GM04504 (cell line): ENCODE data around the gene CFAP70.

ENCODE experiments used
- DNase-seq: peaks from one replicate; pipeline ENCODE4 v3.0.0-alpha.2; 2012; ENCODE audit warnings: low read depth

The CFAP70 gene

DNA sequence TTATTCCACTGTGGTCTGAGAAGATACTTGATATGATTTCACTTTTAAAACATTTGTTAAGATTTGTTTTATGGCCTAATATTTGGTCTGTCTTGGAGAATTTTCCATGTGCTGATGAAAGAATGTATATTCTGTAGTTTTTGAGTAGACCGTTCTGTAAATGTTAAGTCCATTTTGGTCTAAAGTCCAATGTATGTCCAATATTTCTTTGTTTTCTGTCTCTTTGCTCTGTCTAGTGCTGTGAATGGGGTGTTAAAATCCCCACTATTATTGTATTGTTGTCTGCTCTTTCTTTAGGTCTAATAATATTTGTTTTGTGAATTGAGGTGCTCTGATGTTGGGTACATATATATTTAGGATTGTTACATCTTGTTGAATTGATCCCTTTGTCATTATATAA is 142.9 kb downstream of the CFAP70 start:
- DNase-seq = no peak

DNA sequence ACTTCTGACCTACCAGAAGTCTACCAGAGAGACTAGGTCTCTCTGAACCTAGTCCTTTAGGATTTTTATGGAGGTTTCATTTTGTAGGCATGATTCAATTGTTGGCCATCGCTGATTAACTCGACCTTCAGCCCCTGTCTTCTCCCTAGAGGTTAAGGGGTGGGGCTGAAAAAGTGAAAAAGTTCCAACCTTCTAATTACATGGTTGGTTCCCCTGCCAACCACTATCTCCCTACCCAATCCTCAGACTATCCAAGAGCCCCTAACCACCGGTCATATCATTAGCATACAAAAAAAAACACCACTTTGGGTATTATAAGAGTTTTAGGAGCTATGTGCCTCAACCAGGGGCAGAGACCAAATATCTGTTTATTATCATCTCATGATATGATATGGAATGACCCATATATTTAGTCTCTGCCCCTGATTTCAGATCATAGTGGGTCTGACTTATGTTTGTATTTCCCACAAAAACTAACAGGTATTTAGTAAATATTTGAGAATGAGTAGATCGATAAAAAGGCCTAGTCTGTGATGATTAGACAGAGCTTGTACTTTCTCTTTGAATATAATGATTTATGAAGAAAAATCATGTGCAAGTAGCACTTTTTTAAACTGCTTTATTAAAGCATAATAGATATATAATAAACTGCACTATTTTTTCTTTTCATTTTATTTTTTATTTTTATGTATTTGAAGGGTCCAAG is 147.4 kb downstream of the CFAP70 start:
- DNase-seq = no peak

DNA sequence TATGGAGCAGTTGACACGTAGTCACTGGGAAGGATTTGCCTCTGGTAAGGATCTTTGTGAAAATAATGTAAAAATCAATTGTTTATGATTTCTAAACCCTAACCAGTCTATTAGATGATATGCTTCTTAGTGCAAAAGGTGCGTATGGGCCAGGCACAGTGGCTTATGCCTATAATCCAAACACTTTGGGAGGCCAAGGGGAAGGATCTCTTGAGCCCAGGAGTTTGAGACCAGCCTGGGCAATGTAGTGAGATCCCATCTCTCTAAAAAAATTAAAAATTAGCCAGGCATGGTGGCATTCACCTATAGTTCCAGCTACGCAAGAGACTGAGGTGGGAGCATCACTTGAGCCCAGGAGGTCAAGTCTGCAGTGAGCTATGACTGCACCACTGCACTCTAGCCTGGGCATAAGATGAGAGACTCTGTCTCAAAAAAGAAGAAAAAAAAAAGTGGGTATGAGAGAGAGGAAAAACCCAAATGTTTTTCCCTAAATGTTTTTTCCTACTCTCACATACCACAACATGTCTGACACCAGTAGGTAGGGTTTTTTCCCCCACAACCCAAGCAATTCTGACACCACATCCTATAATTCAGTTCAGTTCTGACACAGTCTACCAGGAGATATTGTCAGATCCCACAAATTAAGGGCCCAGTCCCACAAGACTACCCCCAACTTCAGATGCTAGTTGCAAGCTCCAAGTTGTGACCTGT is 148.1 kb downstream of the CFAP70 start:
- no peak for DNase-seq

DNA sequence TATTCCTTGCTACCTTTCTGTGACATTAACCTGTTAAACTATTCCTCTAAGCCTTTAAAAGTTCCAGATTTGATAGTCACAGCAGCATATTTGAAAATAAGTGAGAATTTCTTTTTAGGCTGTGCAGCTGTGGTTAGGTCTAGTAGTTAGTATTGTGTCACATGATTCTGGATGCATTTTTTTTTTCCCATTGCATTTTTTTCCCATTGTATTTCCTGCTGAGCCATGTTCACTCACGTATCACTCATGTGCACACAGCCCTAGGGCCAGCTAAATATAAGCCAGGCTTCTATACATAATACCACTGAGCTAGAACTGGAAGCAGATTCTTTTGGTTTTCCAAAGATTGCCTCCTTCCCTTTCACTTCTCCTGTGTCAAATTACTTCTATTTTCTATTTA is 149.0 kb downstream of the CFAP70 start:
- DNase-seq = peak; percentile 15

DNA sequence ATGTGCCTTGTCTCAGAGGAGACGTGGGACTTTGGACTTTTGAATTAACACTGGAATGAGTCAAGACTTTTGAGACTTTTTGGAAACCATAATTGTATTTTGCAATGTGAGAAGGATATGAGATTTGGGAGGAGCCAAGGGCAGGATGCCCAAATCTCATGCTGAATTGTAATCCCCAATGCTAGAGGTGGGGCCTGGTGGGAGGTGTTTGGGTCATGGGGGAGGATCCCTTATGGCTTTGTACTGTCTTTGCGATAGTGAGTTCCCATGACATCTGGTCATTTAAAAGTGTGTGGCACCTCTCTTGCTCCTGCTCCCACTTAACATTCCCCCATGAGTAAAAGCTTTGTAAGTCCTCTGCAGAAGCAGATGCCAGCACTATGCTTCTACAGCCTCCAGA is 150.8 kb downstream of the CFAP70 start:
- no peak for DNase-seq

DNA sequence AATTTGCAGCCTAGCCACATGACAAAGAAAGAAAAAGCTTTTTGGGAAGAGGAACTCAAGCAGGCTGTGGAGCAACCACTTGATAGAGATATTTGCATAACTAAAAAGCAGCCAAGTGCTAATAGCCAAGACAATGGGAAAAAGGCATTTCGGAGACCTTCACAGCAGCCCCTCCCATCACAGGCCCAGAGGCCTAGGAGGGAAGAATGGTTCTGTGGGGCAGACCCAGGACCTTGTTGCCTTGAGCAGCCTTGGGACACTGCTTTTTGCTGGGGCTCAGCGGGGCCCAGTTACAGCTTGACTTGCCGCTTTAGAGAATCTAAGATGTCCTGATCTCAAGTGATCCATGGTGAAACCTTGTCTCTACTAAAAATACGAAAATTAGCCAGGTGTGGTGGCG is 152.3 kb downstream of the CFAP70 start:
- DNase-seq = no peak

DNA sequence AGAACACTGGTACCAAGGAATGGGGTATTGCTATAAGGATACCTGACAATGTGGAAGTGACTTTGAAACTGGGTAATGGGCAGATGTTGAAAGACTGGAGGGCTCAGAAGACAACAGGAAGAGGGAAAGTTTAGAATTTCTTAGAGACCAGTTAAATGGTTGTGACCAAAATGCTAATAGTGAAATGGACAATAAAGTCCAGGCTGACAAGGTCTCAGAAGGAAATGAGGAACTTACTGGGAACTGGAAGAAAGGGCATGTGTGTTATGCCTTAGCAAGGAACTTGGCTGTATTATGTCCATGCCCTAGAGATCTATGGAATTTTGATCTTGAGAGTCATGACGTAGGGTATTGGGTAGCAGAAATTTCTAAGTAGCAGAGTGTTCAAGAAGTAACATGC is 152.8 kb downstream of the CFAP70 start:
- no peak for DNase-seq

DNA sequence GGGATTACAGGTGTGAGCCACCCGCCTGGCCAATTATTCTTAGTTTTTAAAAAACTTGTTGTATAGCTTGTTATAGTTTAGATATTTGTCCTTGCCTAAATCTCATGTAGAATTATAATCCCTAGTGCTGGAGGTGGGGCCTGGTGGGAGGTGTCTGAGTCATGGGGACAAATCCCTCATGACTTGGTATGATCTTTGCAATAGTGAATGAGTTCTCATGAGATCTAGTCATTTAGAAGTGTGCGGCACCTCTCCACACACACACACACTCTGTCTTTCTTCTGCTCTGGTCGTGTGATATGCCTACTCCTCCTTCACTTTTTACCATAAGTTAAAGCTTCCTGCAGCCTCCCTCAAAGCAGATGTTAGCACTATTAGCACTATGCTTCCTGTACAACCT is 153.6 kb downstream of the CFAP70 start:
- DNase-seq = no peak
